ENCODE results near the gene SREBF1.

The SREBF1 gene

GRCh38 chr17:17792037-17792550 lies 44.7 kb downstream of the SREBF1 start:
- DNase-seq = no peak

- DNase-seq = no peak
These were observed 45.9 kb downstream of the SREBF1 start for GRCh38 chr17:17790637-17791464.

- no peak for DNase-seq
These were observed 46.8 kb downstream of the SREBF1 start for GRCh38 chr17:17789828-17790636.

- DNase-seq = no peak
These were observed 47.4 kb downstream of the SREBF1 start for GRCh38 chr17:17789410-17789809.

- DNase-seq = no peak
These were observed 47.8 kb downstream of the SREBF1 start for GRCh38 chr17:17788967-17789366.

GRCh38 chr17:17787568-17787967 lies 49.2 kb downstream of the SREBF1 start:
- DNase-seq = no peak

- no peak for DNase-seq
These were observed 49.8 kb downstream of the SREBF1 start for GRCh38 chr17:17786998-17787397.

GRCh38 chr17:17785407-17785806 lies 51.4 kb downstream of the SREBF1 start:
- no peak for DNase-seq

- DNase-seq = peak; percentile 43
These were observed 52.0 kb downstream of the SREBF1 start for GRCh38 chr17:17784657-17785267.

GRCh38 chr17:17783825-17784656 lies 52.7 kb downstream of the SREBF1 start:
- DNase-seq = peak; percentile 52

GRCh38 chr17:17783116-17783824 lies 53.5 kb downstream of the SREBF1 start:
- DNase-seq = peak; percentile 70

- DNase-seq = peak; percentile 41
These were observed 54.2 kb downstream of the SREBF1 start for GRCh38 chr17:17782523-17783115.

- DNase-seq = peak; percentile 53
These were observed 54.9 kb downstream of the SREBF1 start for GRCh38 chr17:17781591-17782496.

GRCh38 chr17:17780922-17781590 lies 55.7 kb downstream of the SREBF1 start:
- DNase-seq = no peak

GRCh38 chr17:17779015-17779611 lies 57.7 kb downstream of the SREBF1 start:
- no peak for DNase-seq

GRCh38 chr17:17778308-17779014 lies 58.3 kb downstream of the SREBF1 start:
- no peak for DNase-seq

- no peak for DNase-seq
These were observed 59.9 kb downstream of the SREBF1 start for GRCh38 chr17:17776889-17777288.

Measured in activated T-cell treated with anti-CD3 and anti-CD28 coated beads, Interleukin-2, amount 50 U/mL, for 1 hour (primary cell).